ENCODE results near the gene DMRT1.

DNA sequence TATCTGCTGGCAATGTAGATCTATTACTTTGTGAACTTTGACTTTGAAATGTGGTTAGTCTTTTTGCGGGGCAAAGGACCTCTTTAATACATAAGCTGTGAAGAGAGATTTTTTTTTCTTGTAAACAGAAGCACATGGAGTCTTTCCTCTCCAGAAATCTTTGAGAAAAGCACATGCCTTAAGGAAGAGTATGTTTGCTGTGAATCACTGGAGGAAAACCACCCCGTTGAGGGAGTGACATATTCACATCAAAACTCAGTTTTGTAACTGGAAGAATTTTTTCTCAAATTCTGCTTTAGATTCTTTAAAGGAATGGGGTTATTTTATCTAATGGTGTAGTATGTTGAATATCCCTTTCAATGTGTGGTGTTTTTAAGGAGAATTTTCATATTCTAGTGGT lies 138.5 kb downstream of the DMRT1 start:
- TF ChIP-seq, protein P1, sequence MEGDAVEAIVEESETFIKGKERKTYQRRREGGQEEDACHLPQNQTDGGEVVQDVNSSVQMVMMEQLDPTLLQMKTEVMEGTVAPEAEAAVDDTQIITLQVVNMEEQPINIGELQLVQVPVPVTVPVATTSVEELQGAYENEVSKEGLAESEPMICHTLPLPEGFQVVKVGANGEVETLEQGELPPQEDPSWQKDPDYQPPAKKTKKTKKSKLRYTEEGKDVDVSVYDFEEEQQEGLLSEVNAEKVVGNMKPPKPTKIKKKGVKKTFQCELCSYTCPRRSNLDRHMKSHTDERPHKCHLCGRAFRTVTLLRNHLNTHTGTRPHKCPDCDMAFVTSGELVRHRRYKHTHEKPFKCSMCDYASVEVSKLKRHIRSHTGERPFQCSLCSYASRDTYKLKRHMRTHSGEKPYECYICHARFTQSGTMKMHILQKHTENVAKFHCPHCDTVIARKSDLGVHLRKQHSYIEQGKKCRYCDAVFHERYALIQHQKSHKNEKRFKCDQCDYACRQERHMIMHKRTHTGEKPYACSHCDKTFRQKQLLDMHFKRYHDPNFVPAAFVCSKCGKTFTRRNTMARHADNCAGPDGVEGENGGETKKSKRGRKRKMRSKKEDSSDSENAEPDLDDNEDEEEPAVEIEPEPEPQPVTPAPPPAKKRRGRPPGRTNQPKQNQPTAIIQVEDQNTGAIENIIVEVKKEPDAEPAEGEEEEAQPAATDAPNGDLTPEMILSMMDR (IDR thresholded peaks at IDR 0.05; ENCODE audit: insufficient read depth, low read depth, low read length), result no peak
- TF ChIP-seq EZH2 (IDR thresholded peaks at IDR 0.05; ENCODE audit: insufficient read depth, low read length), result no peak
